ENCODE data around the gene IL10RB.
A peak's percentile ranks its signal among the peaks of the same experiment; 100 is the strongest.
"Not testable (repeated sequence)": the region's sequence is repeated elsewhere in the genome, so short reads cannot be mapped to it uniquely, and the experiment has no call there.

Gene IL10RB

GRCh38 chr21:33241846-33242245, 24.3 kb upstream of the IL10RB start:
- DNase-seq = no peak

GRCh38 chr21:33242846-33243245, 23.3 kb upstream of the IL10RB start:
- DNase-seq = not testable (repeated sequence)

GRCh38 chr21:33244082-33244778, 21.9 kb upstream of the IL10RB start:
- DNase-seq = peak; percentile 65

GRCh38 chr21:33244779-33245105, 21.4 kb upstream of the IL10RB start:
- peak; percentile 30 to 32 for DNase-seq

- no peak for DNase-seq
These were observed 20.8 kb upstream of the IL10RB start for GRCh38 chr21:33245289-33245918.

- no peak for DNase-seq
These were observed 19.7 kb upstream of the IL10RB start for GRCh38 chr21:33246506-33246905.

GRCh38 chr21:33246963-33247362, 19.2 kb upstream of the IL10RB start:
- no peak for DNase-seq

GRCh38 chr21:33247599-33247998, 18.6 kb upstream of the IL10RB start:
- DNase-seq = no peak

GRCh38 chr21:33249331-33250002, 16.7 kb upstream of the IL10RB start:
- DNase-seq = no peak

- DNase-seq = no peak
These were observed 15.0 kb upstream of the IL10RB start for GRCh38 chr21:33251119-33251518.

GRCh38 chr21:33253382-33253781, 12.8 kb upstream of the IL10RB start:
- not testable (repeated sequence) for DNase-seq

- no peak for DNase-seq
These were observed 11.4 kb upstream of the IL10RB start for GRCh38 chr21:33254766-33255165.

GRCh38 chr21:33255404-33255803, 10.8 kb upstream of the IL10RB start:
- no peak for DNase-seq

GRCh38 chr21:33256019-33256418, 10.1 kb upstream of the IL10RB start:
- no peak for DNase-seq

- no peak for DNase-seq
These were observed 8.9 kb upstream of the IL10RB start for GRCh38 chr21:33257094-33257803.

- DNase-seq = no peak
These were observed 7.7 kb upstream of the IL10RB start for GRCh38 chr21:33258475-33258874.

GRCh38 chr21:33259428-33259827, 6.7 kb upstream of the IL10RB start:
- DNase-seq = no peak

- no peak for DNase-seq
These were observed 6.2 kb upstream of the IL10RB start for GRCh38 chr21:33259995-33260394.

GRCh38 chr21:33261635-33262034, 4.5 kb upstream of the IL10RB start:
- DNase-seq = peak; percentile 85 to 89

GRCh38 chr21:33262921-33263320, 3.2 kb upstream of the IL10RB start:
- DNase-seq = no peak

- DNase-seq = no peak
These were observed 1.6 kb upstream of the IL10RB start for GRCh38 chr21:33264561-33264960.

GRCh38 chr21:33265664-33266049, 510 bp upstream of the IL10RB start:
- DNase-seq = peak; percentile 96

- no peak for DNase-seq
These were observed 595 bp downstream of the IL10RB start for GRCh38 chr21:33266789-33267135.

GRCh38 chr21:33267250-33267649, 1.1 kb downstream of the IL10RB start:
- no peak for DNase-seq

All from AML-193 (cell line).